Measurements from ENCODE around the gene PPM1K. TPM values are rescaled to one million over a fixed set of nuclear protein-coding genes. Genes with fewer than 3 reads are reported as not detected.
"Not testable (repeated sequence)": the region's sequence is repeated elsewhere in the genome, so short reads cannot be mapped to it uniquely, and the experiment has no call there.

Gene PPM1K
- polyA plus RNA-seq (ENCODE audit: insufficient read depth in 1 of 5, insufficient read length in 5 of 5, low replicate concordance in 1 of 5), result 10 to 100 TPM; 13.3 to 26.8 (median 20.9) TPM
- long read RNA-seq, donor 1, full-length matches to known transcripts, result 2 of 31 reads
- long read RNA-seq, donor 1, partial matches to known transcripts, result 29 of 31 reads
- long read RNA-seq, donor 1, other reads (novel, unspliced or antisense), result 0 of 31 reads
- long read RNA-seq, donor 2, partial matches to known transcripts, result 0 of 1 reads
- long read RNA-seq, donor 2, other reads (novel, unspliced or antisense), result 0 of 1 reads
- long read RNA-seq, donor 3, full-length matches to known transcripts, result 1 of 1 reads
- long read RNA-seq, donor 3, partial matches to known transcripts, result 0 of 1 reads
- long read RNA-seq, donor 3, other reads (novel, unspliced or antisense), result 0 of 1 reads
- long read RNA-seq, donor 4, full-length matches to known transcripts, result 4 of 4 reads
- long read RNA-seq, donor 4, partial matches to known transcripts, result 0 of 4 reads
- long read RNA-seq, donor 4, other reads (novel, unspliced or antisense), result 0 of 4 reads
- long read RNA-seq, donor 5, full-length matches to known transcripts, result 2 of 2 reads
- long read RNA-seq, donor 5, partial matches to known transcripts, result 0 of 2 reads
- long read RNA-seq, donor 5, other reads (novel, unspliced or antisense), result 0 of 2 reads
- long read RNA-seq, donor 6, partial matches to known transcripts, result 0 of 1 reads
- long read RNA-seq, donor 6, other reads (novel, unspliced or antisense), result 0 of 1 reads
- long read RNA-seq, donor 7, full-length matches to known transcripts, result 2 of 2 reads
- long read RNA-seq, donor 7, partial matches to known transcripts, result 0 of 2 reads
- long read RNA-seq, donor 7, other reads (novel, unspliced or antisense), result 0 of 2 reads
- long read RNA-seq, donor 8, full-length matches to known transcripts, result 2 of 2 reads
- long read RNA-seq, donor 8, partial matches to known transcripts, result 0 of 2 reads
- long read RNA-seq, donor 8, other reads (novel, unspliced or antisense), result 0 of 2 reads

GRCh38 chr4:88284439-88285234 is at the start of gene PPM1K:
Gene PPM1K (minus strand): TSS chr4:88284561. CDS start chr4:88278583, 5,978 bp downstream.
- DNase-seq, result peak; percentile 99

- DNase-seq, result peak; percentile 28 to 40
Measured at GRCh38 chr4:88333741-88334405, 49.5 kb upstream of the PPM1K start.

GRCh38 chr4:88327665-88328064 is 43.3 kb upstream of the PPM1K start:
- DNase-seq, result no peak

- no peak for DNase-seq
Measured at GRCh38 chr4:88320780-88321373, 36.5 kb upstream of the PPM1K start.

GRCh38 chr4:88320224-88320779 is 35.9 kb upstream of the PPM1K start:
- no peak for DNase-seq

- DNase-seq, result no peak
Measured at GRCh38 chr4:88318751-88319350, 34.5 kb upstream of the PPM1K start.

GRCh38 chr4:88315460-88316017 is 31.2 kb upstream of the PPM1K start:
- no peak for DNase-seq

GRCh38 chr4:88313088-88313624 is 28.8 kb upstream of the PPM1K start:
- DNase-seq, result not testable (repeated sequence)

GRCh38 chr4:88308587-88308986 is 24.2 kb upstream of the PPM1K start:
- no peak for DNase-seq

GRCh38 chr4:88297725-88298454 is 13.5 kb upstream of the PPM1K start:
- no peak for DNase-seq

- DNase-seq, result no peak
Measured at GRCh38 chr4:88297212-88297516, 12.8 kb upstream of the PPM1K start.

GRCh38 chr4:88296413-88297211 is 12.3 kb upstream of the PPM1K start:
- no peak for DNase-seq

GRCh38 chr4:88295656-88296055 is 11.3 kb upstream of the PPM1K start:
- no peak for DNase-seq

GRCh38 chr4:88291003-88291402 is 6.6 kb upstream of the PPM1K start:
- DNase-seq, result peak; percentile 70 to 77

GRCh38 chr4:88286897-88287296 is 2.5 kb upstream of the PPM1K start:
- DNase-seq, result no peak

GRCh38 chr4:88285235-88285653 is 883 bp upstream of the PPM1K start:
- DNase-seq, result no peak

- peak; percentile 60 to 82 for DNase-seq
Measured at GRCh38 chr4:88283661-88284438, 511 bp downstream of the PPM1K start.
